IMR-90 (cell line): Measurements from ENCODE around the gene KCTD19.

ENCODE experiments used
- BHLHE40 ChIP-seq: fragments of 150-350 bp; IDR thresholded peaks from 2 replicates; pipeline ENCODE4 v1.6.1; 2016; ENCODE audit warnings: mild to moderate bottlenecking, low read depth, low read length
- CEBPB ChIP-seq: IDR thresholded peaks from 2 replicates; pipeline ENCODE4 v1.6.1; 2012; ENCODE audit warnings: low read depth, low read length, improper control_type of control experiment
- ELK1 ChIP-seq: fragments of 150-350 bp; IDR thresholded peaks from 2 replicates; pipeline ENCODE4 v1.6.1; 2016; ENCODE audit warnings: low read depth, mild to moderate bottlenecking, low read length, moderate library complexity, borderline replicate concordance
- MXI1 ChIP-seq: IDR thresholded peaks from 2 replicates; pipeline ENCODE4 v1.6.1; 2012; ENCODE audit warnings: low read depth, mild to moderate bottlenecking, low read length, moderate library complexity, borderline replicate concordance
- POLR2A ChIP-seq: IDR thresholded peaks from 2 replicates; pipeline ENCODE4 v1.6.1; 2012; ENCODE audit warnings: mild to moderate bottlenecking, low read depth, low read length
- RAD21 ChIP-seq: IDR thresholded peaks from 2 replicates; pipeline ENCODE4 v1.6.1; 2012; ENCODE audit warnings: low read length, improper control_type of control experiment
- RCOR1 ChIP-seq: IDR thresholded peaks from 2 replicates; pipeline ENCODE4 v1.6.1; 2012; ENCODE audit warnings: mild to moderate bottlenecking, low read length, improper control_type of control experiment; ENCODE audit not compliant: insufficient replicate concordance
- TF ChIP-seq, protein P1 (sequence below): conservative IDR thresholded peaks from 2 replicates; pipeline ENCODE4 v1.5.1; 2012; ENCODE audit warnings: mild to moderate bottlenecking, low read depth, low read length, improper control_type of control experiment

DNA sequence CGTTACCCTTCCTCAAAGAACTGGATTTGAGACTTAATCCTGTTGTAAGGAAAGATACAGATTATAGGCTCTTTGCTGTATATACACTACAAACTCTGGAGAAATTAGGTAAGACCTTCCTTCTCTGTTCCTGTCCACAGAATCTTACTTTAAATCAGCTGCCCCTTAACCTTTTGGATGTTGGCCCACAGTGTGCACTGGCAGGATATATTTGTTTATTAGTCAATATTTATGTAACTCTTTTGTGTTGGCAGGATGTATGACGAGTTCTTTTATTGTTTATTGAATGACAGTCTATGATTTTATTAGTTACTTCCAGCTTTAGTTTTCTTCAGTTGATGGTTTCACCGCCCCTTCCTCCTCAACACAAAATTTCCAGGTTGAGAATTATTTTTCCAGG lies 19.8 kb upstream of the KCTD19 start:
- TF ChIP-seq, protein P1, sequence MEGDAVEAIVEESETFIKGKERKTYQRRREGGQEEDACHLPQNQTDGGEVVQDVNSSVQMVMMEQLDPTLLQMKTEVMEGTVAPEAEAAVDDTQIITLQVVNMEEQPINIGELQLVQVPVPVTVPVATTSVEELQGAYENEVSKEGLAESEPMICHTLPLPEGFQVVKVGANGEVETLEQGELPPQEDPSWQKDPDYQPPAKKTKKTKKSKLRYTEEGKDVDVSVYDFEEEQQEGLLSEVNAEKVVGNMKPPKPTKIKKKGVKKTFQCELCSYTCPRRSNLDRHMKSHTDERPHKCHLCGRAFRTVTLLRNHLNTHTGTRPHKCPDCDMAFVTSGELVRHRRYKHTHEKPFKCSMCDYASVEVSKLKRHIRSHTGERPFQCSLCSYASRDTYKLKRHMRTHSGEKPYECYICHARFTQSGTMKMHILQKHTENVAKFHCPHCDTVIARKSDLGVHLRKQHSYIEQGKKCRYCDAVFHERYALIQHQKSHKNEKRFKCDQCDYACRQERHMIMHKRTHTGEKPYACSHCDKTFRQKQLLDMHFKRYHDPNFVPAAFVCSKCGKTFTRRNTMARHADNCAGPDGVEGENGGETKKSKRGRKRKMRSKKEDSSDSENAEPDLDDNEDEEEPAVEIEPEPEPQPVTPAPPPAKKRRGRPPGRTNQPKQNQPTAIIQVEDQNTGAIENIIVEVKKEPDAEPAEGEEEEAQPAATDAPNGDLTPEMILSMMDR: no peak
- TF ChIP-seq ELK1 (no peak), RAD21 (no peak), MXI1 (no peak), POLR2A (no peak), RCOR1 (no peak), BHLHE40 (no peak), CEBPB (no peak)
